ENCODE data around the gene MRPL39. TPM values are rescaled to one million over a fixed set of nuclear protein-coding genes. Genes with fewer than 3 reads are reported as not detected.

MRPL39 gene
- total and polyA plus RNA-seq, 2 experiments from 2014 or later = 50.5 to 132 TPM

- TF ChIP-seq REST (IDR thresholded peaks at IDR 0.05; ENCODE audit: unreplicated experiment) (no peak), EZH2phosphoT487 (IDR thresholded peaks at IDR 0.05; ENCODE audit: unreplicated experiment) (no peak), EZH2 (IDR thresholded peaks at IDR 0.05; ENCODE audit: low read depth, unreplicated experiment) (no peak), CTCF (conservative IDR thresholded peaks at IDR 0.05; ENCODE audit: low read depth in 2 of 2) (no peak), ZNF331 (CRISPR knock-in tag; IDR thresholded peaks at IDR 0.05; ENCODE audit: low read depth) (no peak)
Measured at GRCh38 chr21:25564349-25564948, 42.8 kb downstream of the MRPL39 start (continued).

- peaks cover 23% of the 10 kb centered on the region for H3K27me3 Mint-ChIP-seq (ENCODE audit: insufficient read depth, low read depth, poor library complexity)
- H3K36me3 ChIP-seq (ENCODE audit: insufficient read depth) = no peaks in the 10 kb centered on the region
- H3K27me3 ChIP-seq (ENCODE audit: insufficient read depth) = peaks cover 33% of the 10 kb centered on the region
- no peak overlapping the region for H2AFZ ChIP-seq
- H4K20me1 ChIP-seq (replicated peaks; ENCODE audit: insufficient read depth) = no peaks in the 10 kb centered on the region
- H3K4me1 Mint-ChIP-seq = peaks cover 19% of the 10 kb centered on the region
- no peak overlapping the region for H3K27ac ChIP-seq (ENCODE audit: low read depth)
- no peaks in the 10 kb centered on the region; the same call in 2 of the 3 replicates for H3K9me3 Mint-ChIP-seq
- no peak overlapping the region for H3K27ac Mint-ChIP-seq
- ATAC-seq (no peak), DNase-seq (ENCODE audit: low spot score) (no peak)
- no peak overlapping the region for H3K4me3 ChIP-seq
- no peak overlapping the region for H3K4me2 ChIP-seq
- H3K79me2 ChIP-seq (replicated peaks; ENCODE audit: insufficient read depth) = no peaks in the 10 kb centered on the region
- no peaks in the 10 kb centered on the region; the same call in 2 of the 3 replicates for H3K36me3 Mint-ChIP-seq (ENCODE audit: low read depth)
- H3K4me1 ChIP-seq (ENCODE audit: insufficient read depth) = peaks cover 7% of the 10 kb centered on the region; the same call in 1 of the 2 replicates
- no peak overlapping the region for H3K4me3 Mint-ChIP-seq
- no peaks in the 10 kb centered on the region for H3F3A ChIP-seq (replicated peaks; ENCODE audit: low read depth)
- peaks cover 5% of the 10 kb centered on the region for H3K9me2 ChIP-seq (ENCODE audit: insufficient read depth)
- TF ChIP-seq STAT1 (IDR thresholded peaks at IDR 0.05; ENCODE audit: unreplicated experiment) = no peak
- no peak for TF ChIP-seq JUNB (IDR thresholded peaks at IDR 0.05; ENCODE audit: unreplicated experiment)
- no peak for TF ChIP-seq ZNF114 (CRISPR knock-in tag; IDR thresholded peaks at IDR 0.05)
- TF ChIP-seq REST (IDR thresholded peaks at IDR 0.05; ENCODE audit: unreplicated experiment) = no peak
- TF ChIP-seq ZNF331 (CRISPR knock-in tag; IDR thresholded peaks at IDR 0.05; ENCODE audit: low read depth) = no peak
- no peak for TF ChIP-seq NANOG (IDR thresholded peaks at IDR 0.05; ENCODE audit: borderline replicate concordance)
- TF ChIP-seq EZH2 (IDR thresholded peaks at IDR 0.05; ENCODE audit: low read depth, unreplicated experiment) = no peak
- TF ChIP-seq CREB1 (CRISPR knock-in tag; IDR thresholded peaks at IDR 0.05; ENCODE audit: low read depth) = no peak
- TF ChIP-seq EZH2phosphoT487 (IDR thresholded peaks at IDR 0.05; ENCODE audit: unreplicated experiment) = no peak
- TF ChIP-seq CTCF (conservative IDR thresholded peaks at IDR 0.05; ENCODE audit: low read depth in 2 of 2) = no peak
- TF ChIP-seq POLR2AphosphoS5 (IDR thresholded peaks at IDR 0.05; ENCODE audit: low read depth) = no peak
- no peak for TF ChIP-seq ETS1 (IDR thresholded peaks at IDR 0.05)
Measured at GRCh38 chr21:25563361-25564116, 43.7 kb downstream of the MRPL39 start.

All from GM23338 (cell line).